ENCODE data around the gene STK10. TPM values are rescaled to one million over a fixed set of nuclear protein-coding genes. Genes with fewer than 3 reads are reported as not detected.

Gene STK10
- total and polyA plus RNA-seq, 4 donors, result 2.8 to 21.7 (median 7.7) TPM

- Histone ChIP-seq H3K27me3 (ENCODE audit: control insufficient read depth in 4 of 4, insufficient read depth in 4 of 4, low read length in 3 of 4) (no peaks in the 10 kb centered on the region), H3K4me1 (ENCODE audit: control insufficient read depth in 4 of 4, insufficient read depth in 4 of 4, low read length in 3 of 4) (peaks cover 0 to 3% (median 0%) of the 10 kb centered on the region in 4 donors), H3K9me3 (ENCODE audit: control insufficient read depth in 4 of 4, low read length in 3 of 4) (no peaks in the 10 kb centered on the region), H3K36me3 (ENCODE audit: control insufficient read depth in 4 of 4, insufficient read depth in 3 of 4, low read depth in 1 of 4, low read length in 3 of 4) (peaks cover 0 to 8% (median 3%) of the 10 kb centered on the region in 4 donors), H3K9ac (ENCODE audit: low read depth in 1 of 2, low read length in 2 of 2) (no peak overlapping the region), H3K4me3 (ENCODE audit: low read depth in 1 of 3, low read length in 3 of 3) (no peak overlapping the region), H3K27ac (ENCODE audit: low read depth in 1 of 2, low read length in 2 of 2) (no peak overlapping the region)
- no peak for DNase-seq (ENCODE audit: low spot score)
- TF ChIP-seq FOXA2 (IDR thresholded peaks at IDR 0.05) (no peak), GABPA (IDR thresholded peaks at IDR 0.05 in 1 of 2, conservative IDR thresholded peaks at IDR 0.05 in 1 of 2) (no peak), RXRA (IDR thresholded peaks at IDR 0.05) (no peak), ZBTB33 (IDR thresholded peaks at IDR 0.05) (no peak), YY1 (IDR thresholded peaks at IDR 0.05) (no peak), HNF4A (conservative IDR thresholded peaks at IDR 0.05) (no peak), ATF3 (IDR thresholded peaks at IDR 0.05) (no peak), MAX (IDR thresholded peaks at IDR 0.05) (no peak), HNF4G (IDR thresholded peaks at IDR 0.05) (no peak), FOXA1 (IDR thresholded peaks at IDR 0.05) (no peak), NR2F2 (IDR thresholded peaks at IDR 0.05) (no peak), RAD21 (IDR thresholded peaks at IDR 0.05) (no peak), REST (IDR thresholded peaks at IDR 0.05) (no peak)
- WGBS, result 95% methylated on average over 13 of the region's 13 CpGs
Observed at GRCh38 chr5:172043865-172044264, 144.2 kb downstream of the STK10 start.

- no peak for DNase-seq (ENCODE audit: low spot score)
- Histone ChIP-seq H3K9ac (ENCODE audit: low read depth in 1 of 2, low read length in 2 of 2) (no peak overlapping the region), H3K27ac (ENCODE audit: low read depth in 1 of 2, low read length in 2 of 2) (no peak overlapping the region), H3K4me1 (ENCODE audit: control insufficient read depth in 4 of 4, insufficient read depth in 4 of 4, low read length in 3 of 4) (peaks cover 0 to 3% (median 0%) of the 10 kb centered on the region in 4 donors), H3K4me3 (ENCODE audit: low read depth in 1 of 3, low read length in 3 of 3) (no peak overlapping the region), H3K36me3 (ENCODE audit: control insufficient read depth in 4 of 4, insufficient read depth in 3 of 4, low read depth in 1 of 4, low read length in 3 of 4) (peaks cover 0 to 7% (median 3%) of the 10 kb centered on the region in 4 donors), H3K27me3 (ENCODE audit: control insufficient read depth in 4 of 4, insufficient read depth in 4 of 4, low read length in 3 of 4) (no peaks in the 10 kb centered on the region), H3K9me3 (ENCODE audit: control insufficient read depth in 4 of 4, low read length in 3 of 4) (no peaks in the 10 kb centered on the region)
- TF ChIP-seq REST (IDR thresholded peaks at IDR 0.05) (no peak), SP1 (IDR thresholded peaks at IDR 0.05) (no peak), FOXA2 (IDR thresholded peaks at IDR 0.05) (no peak), YY1 (IDR thresholded peaks at IDR 0.05) (no peak), NR2F2 (IDR thresholded peaks at IDR 0.05) (no peak), ZBTB33 (IDR thresholded peaks at IDR 0.05) (no peak), EGR1 (IDR thresholded peaks at IDR 0.05; ENCODE audit: low read depth in 2 of 2) (no peak), RXRA (IDR thresholded peaks at IDR 0.05) (no peak), HNF4G (IDR thresholded peaks at IDR 0.05) (no peak), MAX (IDR thresholded peaks at IDR 0.05) (no peak), GABPA (IDR thresholded peaks at IDR 0.05 in 1 of 2, conservative IDR thresholded peaks at IDR 0.05 in 1 of 2) (no peak), JUND (IDR thresholded peaks at IDR 0.05) (no peak), CTCF (IDR thresholded peaks at IDR 0.05; ENCODE audit: low read depth, low read length, missing input control) (no peak), TAF1 (conservative IDR thresholded peaks at IDR 0.05) (no peak)
- 93% methylated on average over 13 of the region's 13 CpGs for WGBS
Observed at GRCh38 chr5:172042183-172042582, 145.8 kb downstream of the STK10 start.
